WERI-Rb-1 (cell line): Measurements from ENCODE around the gene SARM1.
A peak's percentile ranks its signal among the peaks of the same experiment; 100 is the strongest.

Experiments used
- DNase-seq: peaks from one replicate; pipeline ENCODE4 v3.0.0-alpha.2; 2020
- H3K27ac ChIP-seq: fragments of 250-450 bp; sonication (Bioruptor Pico); 2 replicates; pipeline ENCODE4 v1.5.1; 2020; ENCODE audit warnings: mild to moderate bottlenecking, moderate library complexity
- H3K27me3 ChIP-seq: fragments of 250-450 bp; sonication (Bioruptor Pico); 2 replicates; pipeline ENCODE4 v1.5.1; 2021; ENCODE audit warnings: mild to moderate bottlenecking, low read depth, moderate library complexity; ENCODE audit not compliant: insufficient read depth, severe bottlenecking
- H3K36me3 ChIP-seq: fragments of 250-450 bp; sonication (Bioruptor Pico); 2 replicates; pipeline ENCODE4 v1.5.1; 2020; ENCODE audit warnings: mild to moderate bottlenecking, moderate library complexity
- H3K4me3 ChIP-seq: 2 replicates; pipeline ENCODE4 v1.5.1; 2011; ENCODE audit warnings: low read depth, mild to moderate bottlenecking, control low read depth, low read length
- H3K9me3 ChIP-seq: fragments of 250-450 bp; sonication (Bioruptor Pico); 2 replicates; pipeline ENCODE4 v1.5.1; 2021; ENCODE audit warnings: mild to moderate bottlenecking, moderate library complexity; ENCODE audit not compliant: severe bottlenecking
- TF ChIP-seq, protein P1 (sequence below): IDR thresholded peaks from 2 replicates; pipeline ENCODE4 v1.5.1; 2011; ENCODE audit warnings: low read depth, mild to moderate bottlenecking, control low read depth, inconsistent platforms, low read length

Gene SARM1

DNA sequence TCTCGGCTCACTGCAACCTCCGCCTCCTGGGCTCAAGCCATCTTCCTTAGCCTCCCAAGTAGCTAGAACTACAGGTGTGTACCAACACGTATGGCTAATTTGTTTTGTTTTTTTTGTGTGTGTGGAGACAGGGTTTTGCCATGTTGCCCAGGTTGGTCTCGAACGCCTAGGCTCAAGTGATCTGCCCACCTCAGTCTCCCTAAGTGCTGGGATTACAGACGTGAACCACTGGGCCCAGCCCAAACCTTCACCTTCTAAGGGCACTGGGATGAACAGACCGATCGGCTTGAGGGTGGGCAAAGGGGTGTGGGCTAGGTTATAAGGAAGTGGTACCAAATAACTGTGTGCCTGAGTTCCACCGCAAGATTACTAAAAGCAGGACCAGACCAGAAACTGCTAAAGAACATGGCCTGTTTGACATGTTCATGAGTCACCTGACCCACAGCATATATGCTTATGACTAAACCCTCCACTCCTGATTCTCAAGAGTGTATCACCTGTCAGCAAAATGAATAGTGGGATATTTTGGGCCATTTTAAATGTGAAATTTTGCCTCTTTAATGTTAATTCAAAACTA, 44.4 kb upstream of the SARM1 start:
- H3K27ac ChIP-seq, result no peak overlapping the region
- TF ChIP-seq, protein P1, sequence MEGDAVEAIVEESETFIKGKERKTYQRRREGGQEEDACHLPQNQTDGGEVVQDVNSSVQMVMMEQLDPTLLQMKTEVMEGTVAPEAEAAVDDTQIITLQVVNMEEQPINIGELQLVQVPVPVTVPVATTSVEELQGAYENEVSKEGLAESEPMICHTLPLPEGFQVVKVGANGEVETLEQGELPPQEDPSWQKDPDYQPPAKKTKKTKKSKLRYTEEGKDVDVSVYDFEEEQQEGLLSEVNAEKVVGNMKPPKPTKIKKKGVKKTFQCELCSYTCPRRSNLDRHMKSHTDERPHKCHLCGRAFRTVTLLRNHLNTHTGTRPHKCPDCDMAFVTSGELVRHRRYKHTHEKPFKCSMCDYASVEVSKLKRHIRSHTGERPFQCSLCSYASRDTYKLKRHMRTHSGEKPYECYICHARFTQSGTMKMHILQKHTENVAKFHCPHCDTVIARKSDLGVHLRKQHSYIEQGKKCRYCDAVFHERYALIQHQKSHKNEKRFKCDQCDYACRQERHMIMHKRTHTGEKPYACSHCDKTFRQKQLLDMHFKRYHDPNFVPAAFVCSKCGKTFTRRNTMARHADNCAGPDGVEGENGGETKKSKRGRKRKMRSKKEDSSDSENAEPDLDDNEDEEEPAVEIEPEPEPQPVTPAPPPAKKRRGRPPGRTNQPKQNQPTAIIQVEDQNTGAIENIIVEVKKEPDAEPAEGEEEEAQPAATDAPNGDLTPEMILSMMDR, result no peak
- H3K36me3 ChIP-seq, result peaks cover 78% of the 10 kb centered on the region

DNA sequence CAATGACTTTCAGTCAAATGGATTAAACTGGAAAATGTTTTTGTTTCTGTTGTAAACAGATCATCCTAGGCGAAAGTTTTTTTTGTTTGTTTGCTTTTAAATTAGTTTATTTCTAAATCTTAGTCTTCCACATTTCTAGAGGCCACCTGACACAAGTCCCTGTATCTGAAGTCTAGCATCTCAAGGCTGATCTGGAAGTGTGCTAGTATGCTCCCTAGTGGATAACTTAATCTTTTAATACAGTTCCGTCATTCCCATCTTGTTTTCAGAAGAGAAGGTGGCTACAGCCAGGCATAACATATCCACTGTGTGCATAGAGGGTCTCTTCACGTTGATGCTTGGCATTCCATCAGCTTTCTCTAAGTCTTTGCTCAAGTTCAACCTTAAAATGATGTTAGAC, 43.8 kb upstream of the SARM1 start:
- TF ChIP-seq, protein P1, result 0 out of 2 replicates have a peak, but pooled peaks have one; percentile 5
- Histone ChIP-seq H3K36me3 (peaks cover 73% of the 10 kb centered on the region), H3K9me3 (no peaks in the 10 kb centered on the region), H3K27ac (no peak overlapping the region), H3K4me3 (no peak overlapping the region), H3K27me3 (no peaks in the 10 kb centered on the region)
- no peak for DNase-seq

More for the DNA sequence above, 44.4 kb upstream of the SARM1 start:
- Histone ChIP-seq H3K27me3 (no peaks in the 10 kb centered on the region), H3K9me3 (no peaks in the 10 kb centered on the region), H3K4me3 (no peak overlapping the region)
- DNase-seq, result no peak

DNA sequence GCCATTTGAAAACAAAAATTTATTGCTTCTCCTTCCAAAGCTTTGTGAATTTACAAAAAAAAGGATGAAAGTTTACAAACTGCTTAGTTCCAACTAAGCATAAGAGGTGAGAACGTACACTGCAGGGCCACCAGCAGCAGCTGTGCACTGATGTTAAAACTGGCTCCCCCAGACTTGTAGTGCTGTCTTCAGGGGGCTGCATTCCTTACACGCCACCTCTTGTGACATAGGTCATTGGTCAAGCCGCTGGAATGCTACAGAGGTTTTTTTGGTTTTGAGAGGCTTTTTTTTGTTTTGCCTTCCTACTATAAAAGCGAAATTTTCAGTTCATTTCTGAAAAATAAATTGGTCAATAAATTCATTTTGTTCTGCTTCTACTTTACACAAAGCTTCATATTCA, 43.2 kb upstream of the SARM1 start:
- Histone ChIP-seq H3K4me3 (no peak overlapping the region), H3K27ac (no peak overlapping the region), H3K27me3 (no peaks in the 10 kb centered on the region), H3K9me3 (no peaks in the 10 kb centered on the region), H3K36me3 (peaks cover 68% of the 10 kb centered on the region)
- TF ChIP-seq, protein P1, result no peak
- no peak for DNase-seq

DNA sequence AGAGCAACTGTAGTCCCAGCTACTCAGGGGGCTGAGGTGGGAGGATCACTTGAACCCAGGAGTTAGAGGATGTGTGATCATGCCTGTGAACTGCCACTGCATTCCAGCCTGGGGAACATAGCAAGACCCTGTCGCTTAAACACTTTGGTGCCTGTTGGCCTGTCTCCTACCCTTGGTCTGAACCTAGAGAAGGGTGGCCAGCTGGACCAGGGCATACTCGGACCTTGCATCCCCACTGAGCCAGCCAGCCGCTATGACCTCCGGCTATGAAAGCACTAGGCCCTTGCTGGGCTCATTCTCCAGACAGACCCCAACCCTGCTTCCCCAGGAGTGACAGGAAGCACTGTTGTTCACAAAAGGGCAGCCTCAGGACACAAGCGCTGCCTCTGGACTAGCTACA, 40.8 kb upstream of the SARM1 start:
- DNase-seq, result no peak
- TF ChIP-seq, protein P1, result no peak
- Histone ChIP-seq H3K27ac (no peak overlapping the region), H3K9me3 (no peaks in the 10 kb centered on the region), H3K27me3 (no peaks in the 10 kb centered on the region), H3K4me3 (no peak overlapping the region), H3K36me3 (peaks cover 60% of the 10 kb centered on the region)

DNA sequence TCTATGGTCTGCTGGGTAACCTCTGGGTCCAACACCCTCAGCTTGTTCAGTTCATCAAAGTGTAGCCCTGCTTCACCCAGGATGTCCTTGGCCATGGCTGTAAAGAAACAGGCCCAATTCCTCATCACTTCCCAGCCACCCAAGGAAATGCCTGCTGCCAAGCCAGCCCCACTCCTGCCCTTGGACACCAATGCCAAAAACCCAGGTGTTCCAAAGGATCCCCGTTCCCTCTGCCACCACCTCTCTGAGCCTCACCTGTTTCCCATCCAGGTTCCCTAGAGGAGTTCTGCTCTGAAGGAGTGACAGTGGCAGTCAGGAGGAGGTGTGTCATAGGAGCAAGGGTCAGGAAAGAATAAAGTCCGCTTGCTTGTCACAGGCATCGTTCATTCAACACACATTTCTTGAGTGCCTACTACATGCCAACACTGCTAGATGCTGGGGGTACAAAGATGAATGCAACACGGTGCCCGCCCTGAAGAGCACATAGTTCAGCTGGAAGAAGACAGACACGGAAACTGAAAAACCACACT, 39.5 kb upstream of the SARM1 start:
- TF ChIP-seq, protein P1, result no peak
- no peaks in the 10 kb centered on the region for H3K9me3 ChIP-seq
- H3K27me3 ChIP-seq, result no peaks in the 10 kb centered on the region

More for the DNA sequence above, 39.5 kb upstream of the SARM1 start:
- Histone ChIP-seq H3K36me3 (peaks cover 48% of the 10 kb centered on the region), H3K27ac (no peak overlapping the region), H3K4me3 (no peak overlapping the region)
- DNase-seq, result no peak
